Measurements from ENCODE around the gene ADGRD2. TPM values are rescaled to one million over a fixed set of nuclear protein-coding genes. Genes with fewer than 3 reads are reported as not detected.

ADGRD2 gene
- total RNA-seq, 1 experiment from 2014 or later, result not detected

- peaks cover 28% of the 10 kb centered on the region for H3K27me3 Mint-ChIP-seq (ENCODE audit: unreplicated experiment)
- intact Hi-C loops (cut with micrococcal nuclease; ENCODE audit: unreplicated experiment), result no loop called here
- H3K9me3 Mint-ChIP-seq (ENCODE audit: low read depth, unreplicated experiment), result peaks cover 3% of the 10 kb centered on the region
- TF ChIP-seq CTCF (IDR thresholded peaks at IDR 0.05; ENCODE audit: unreplicated experiment), result no peak
- DNase-seq, result no peak
- no TSS peak for BruUV-seq (replicated peaks)
- no peaks in the 10 kb centered on the region for H3K36me3 Mint-ChIP-seq (ENCODE audit: insufficient read depth, unreplicated experiment)
- CTCF ChIA-PET, result no interaction called here
- H3K27ac Mint-ChIP-seq (ENCODE audit: unreplicated experiment), result no peak overlapping the region
- no peak overlapping the region for H3K4me3 Mint-ChIP-seq (ENCODE audit: low read depth, unreplicated experiment)
- H3K4me1 Mint-ChIP-seq (ENCODE audit: low read depth, unreplicated experiment), result no peaks in the 10 kb centered on the region
Observed at GRCh38 chr9:124458441-124458840, 8.2 kb downstream of the ADGRD2 start.

GRCh38 chr9:124462739-124463138, 12.5 kb downstream of the ADGRD2 start:
- H3K9me3 Mint-ChIP-seq (ENCODE audit: low read depth, unreplicated experiment), result peaks cover 3% of the 10 kb centered on the region
- DNase-seq, result no peak
- CTCF ChIA-PET, result interaction anchor here (1.2 kb wide), 1 partner anchor 9 kb away, joined by 6 read pairs; no protein-coding TSS in a partner anchor
- H3K36me3 Mint-ChIP-seq (ENCODE audit: insufficient read depth, unreplicated experiment), result no peaks in the 10 kb centered on the region
- peaks cover 34% of the 10 kb centered on the region for H3K27me3 Mint-ChIP-seq (ENCODE audit: unreplicated experiment)
- no peak for TF ChIP-seq CTCF (IDR thresholded peaks at IDR 0.05; ENCODE audit: unreplicated experiment)
- H3K4me1 Mint-ChIP-seq (ENCODE audit: low read depth, unreplicated experiment), result no peaks in the 10 kb centered on the region
- intact Hi-C loops (cut with micrococcal nuclease; ENCODE audit: unreplicated experiment), result no loop called here
- no peak overlapping the region for H3K27ac Mint-ChIP-seq (ENCODE audit: unreplicated experiment)
- H3K4me3 Mint-ChIP-seq (ENCODE audit: low read depth, unreplicated experiment), result no peak overlapping the region
- BruUV-seq (replicated peaks), result no TSS peak

- no peak for DNase-seq
- CTCF ChIA-PET, result no interaction called here
- Mint-ChIP-seq H3K36me3 (ENCODE audit: insufficient read depth, unreplicated experiment) (no peaks in the 10 kb centered on the region), H3K9me3 (ENCODE audit: low read depth, unreplicated experiment) (peaks cover 3% of the 10 kb centered on the region), H3K4me1 (ENCODE audit: low read depth, unreplicated experiment) (no peaks in the 10 kb centered on the region), H3K27me3 (ENCODE audit: unreplicated experiment) (peaks cover 48% of the 10 kb centered on the region), H3K27ac (ENCODE audit: unreplicated experiment) (no peak overlapping the region), H3K4me3 (ENCODE audit: low read depth, unreplicated experiment) (no peak overlapping the region)
- no TSS peak for BruUV-seq (replicated peaks)
- intact Hi-C loops (cut with micrococcal nuclease; ENCODE audit: unreplicated experiment), result no loop called here
- TF ChIP-seq CTCF (IDR thresholded peaks at IDR 0.05; ENCODE audit: unreplicated experiment), result no peak
Observed at GRCh38 chr9:124465736-124466135, 15.5 kb downstream of the ADGRD2 start.

GRCh38 chr9:124467410-124468060, 17.3 kb downstream of the ADGRD2 start:
- TF ChIP-seq CTCF (IDR thresholded peaks at IDR 0.05; ENCODE audit: unreplicated experiment), result no peak
- CTCF ChIA-PET, result no interaction called here
- no peak overlapping the region for H3K4me3 Mint-ChIP-seq (ENCODE audit: low read depth, unreplicated experiment)

More at GRCh38 chr9:124467410-124468060, 17.3 kb downstream of the ADGRD2 start:
- peaks cover 3% of the 10 kb centered on the region for H3K9me3 Mint-ChIP-seq (ENCODE audit: low read depth, unreplicated experiment)
- no peaks in the 10 kb centered on the region for H3K36me3 Mint-ChIP-seq (ENCODE audit: insufficient read depth, unreplicated experiment)
- intact Hi-C loops (cut with micrococcal nuclease; ENCODE audit: unreplicated experiment), result no loop called here
- no peak overlapping the region for H3K27ac Mint-ChIP-seq (ENCODE audit: unreplicated experiment)
- H3K4me1 Mint-ChIP-seq (ENCODE audit: low read depth, unreplicated experiment), result no peaks in the 10 kb centered on the region
- DNase-seq, result no peak
- BruUV-seq (replicated peaks), result no TSS peak
- H3K27me3 Mint-ChIP-seq (ENCODE audit: unreplicated experiment), result peaks cover 54% of the 10 kb centered on the region

Measured in Calu3 (cell line).